Gastrocnemius medialis (tissue), 4 donors: ENCODE data around the gene RNASET2.

Experiments
- CTCF ChIP-seq, 5 experiments: fragments of 450-650 bp in 3 of 5; fragments of 200-600 bp in 2 of 5; sonication (generic) in 2 of 5; IDR thresholded peaks in 4 of 5; conservative IDR thresholded peaks in 1 of 5; 1 replicate in 4 of 5; 2 replicates in 1 of 5; pipeline ENCODE4 v1.5.1; 2016 to 2019; ENCODE audit warnings: antibody characterized with exemption in 5 of 5, mild to moderate bottlenecking in 3 of 5, moderate library complexity in 3 of 5
- POLR2A ChIP-seq, 2 donors: fragments of 450-650 bp; IDR thresholded peaks; one replicate each; pipeline ENCODE4 v1.6.1; 2017; ENCODE audit warnings: antibody characterized with exemption in 2 of 2, mild to moderate bottlenecking in 2 of 2, moderate library complexity in 2 of 2

- TF ChIP-seq CTCF (IDR thresholded peaks at IDR 0.05 in 4 of 5, conservative IDR thresholded peaks at IDR 0.05 in 1 of 5): no peak
- TF ChIP-seq POLR2A (IDR thresholded peaks at IDR 0.05): no peak
Observed at GRCh38 chr6:166976636-166977035, 20.3 kb upstream of the RNASET2 start.
